ENCODE measurements around the gene PER1. TPM values are rescaled to one million over a fixed set of nuclear protein-coding genes. Genes with fewer than 3 reads are reported as not detected.

Gene PER1
- total and polyA plus RNA-seq, 2 of the 13 experiments (the other 11 are each of a cell fraction or from before 2014, with no cell fraction given), result 2.6 to 3.6 TPM

DNA sequence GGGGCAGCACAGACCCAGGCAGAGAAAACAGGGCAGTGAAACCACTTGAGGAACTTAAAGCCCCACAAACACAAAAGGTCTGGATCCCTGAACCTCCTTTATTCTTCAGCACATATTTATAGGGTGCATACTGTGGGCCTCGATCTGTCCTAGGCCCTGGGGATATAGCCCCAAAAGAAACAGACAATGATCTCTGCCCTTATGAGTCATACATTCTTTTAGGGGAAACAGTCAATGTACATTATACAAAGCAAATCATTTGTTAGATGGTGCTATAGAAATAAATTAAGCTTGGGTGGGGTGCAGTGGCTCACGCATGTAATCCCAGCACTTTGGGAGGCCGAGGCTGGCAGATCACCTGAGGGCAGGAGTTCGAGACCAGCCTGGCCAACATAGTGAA lies 18.3 kb downstream of the PER1 start:
- no peak for TF ChIP-seq RBAK (CRISPR knock-in tag; IDR thresholded peaks at IDR 0.05)
- TF ChIP-seq, protein P1, sequence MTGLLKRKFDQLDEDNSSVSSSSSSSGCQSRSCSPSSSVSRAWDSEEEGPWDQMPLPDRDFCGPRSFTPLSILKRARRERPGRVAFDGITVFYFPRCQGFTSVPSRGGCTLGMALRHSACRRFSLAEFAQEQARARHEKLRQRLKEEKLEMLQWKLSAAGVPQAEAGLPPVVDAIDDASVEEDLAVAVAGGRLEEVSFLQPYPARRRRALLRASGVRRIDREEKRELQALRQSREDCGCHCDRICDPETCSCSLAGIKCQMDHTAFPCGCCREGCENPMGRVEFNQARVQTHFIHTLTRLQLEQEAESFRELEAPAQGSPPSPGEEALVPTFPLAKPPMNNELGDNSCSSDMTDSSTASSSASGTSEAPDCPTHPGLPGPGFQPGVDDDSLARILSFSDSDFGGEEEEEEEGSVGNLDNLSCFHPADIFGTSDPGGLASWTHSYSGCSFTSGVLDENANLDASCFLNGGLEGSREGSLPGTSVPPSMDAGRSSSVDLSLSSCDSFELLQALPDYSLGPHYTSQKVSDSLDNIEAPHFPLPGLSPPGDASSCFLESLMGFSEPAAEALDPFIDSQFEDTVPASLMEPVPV (CRISPR knock-in tag; IDR thresholded peaks at IDR 0.05), result 0 out of 2 replicates have a peak, but pooled peaks have one; percentile 28
- peak; percentile 65 for TF ChIP-seq FOSL2 (CRISPR knock-in tag; IDR thresholded peaks at IDR 0.05)
- no peak for TF ChIP-seq ZFP36L1 (CRISPR knock-in tag; IDR thresholded peaks at IDR 0.05)
- peak; percentile 14; the same call in 1 of the 2 replicates for TF ChIP-seq ZMYM3 (CRISPR knock-in tag; IDR thresholded peaks at IDR 0.05)
- Histone ChIP-seq H3K79me2 (ENCODE audit: insufficient read depth, low read length) (no peaks in the 10 kb centered on the region), H3K4me1 (ENCODE audit: insufficient read depth, low read length) (peaks cover 37% of the 10 kb centered on the region), H3K27ac (ENCODE audit: extremely low read length, insufficient read depth, low read length) (no peak overlapping the region), H3K27me3 (ENCODE audit: control insufficient read depth in 1 of 2, insufficient read depth in 2 of 2, low read length in 2 of 2) (peaks cover 0 to 8% of the 10 kb centered on the region in 2 experiments; a peak in 1 of 5 replicates), H3K9me3 (ENCODE audit: low read length) (no peaks in the 10 kb centered on the region), H2AFZ (ENCODE audit: low read length) (no peak overlapping the region), H3K4me3 (replicated peaks in 1 of 3; ENCODE audit: insufficient read depth in 1 of 3, low read depth in 2 of 3, low read length in 3 of 3) (peak overlapping the region in 2 of 3 experiments; percentile 6 to 46; a peak in 1 of 6 replicates), H3K9ac (ENCODE audit: insufficient read depth, low read depth, low read length) (no peak overlapping the region), H4K20me1 (ENCODE audit: insufficient read depth, low read length) (no peaks in the 10 kb centered on the region), H3K4me2 (ENCODE audit: low read depth, low read length) (peak overlapping the region; percentile 58), H3K36me3 (replicated peaks in 1 of 2; ENCODE audit: control insufficient read depth in 1 of 2, insufficient read depth in 2 of 2, low read length in 2 of 2) (no peaks in the 10 kb centered on the region)
- in situ Hi-C loops (cut with HindIII; ENCODE audit: extremely low pct_ligation_motif_present, low pct_unique_long_range_greater_than_20kb), result no loop called here
- intact Hi-C loops (cut with micrococcal nuclease; ENCODE audit: unreplicated experiment), result no loop called here
- WGBS (ENCODE audit: low lambda C conversion rate), result 5% methylated on average over 4 of the region's 4 CpGs
- no TSS peak for BruUV-seq (replicated peaks)
- POLR2A ChIA-PET, result interaction anchor here (0.9 to 1.9 kb wide), 3 partner anchors 15 to 89 kb away, joined by 3 to 14 read pairs (median 3); no protein-coding TSS in a partner anchor
- CTCF ChIA-PET (ENCODE audit: low intra/inter-chr PET ratio, low total read pairs), result no interaction called here
- DNase-seq (ENCODE audit: low spot score), result no peak
- FAIRE-seq, result no peak
- no peak for ATAC-seq

DNA sequence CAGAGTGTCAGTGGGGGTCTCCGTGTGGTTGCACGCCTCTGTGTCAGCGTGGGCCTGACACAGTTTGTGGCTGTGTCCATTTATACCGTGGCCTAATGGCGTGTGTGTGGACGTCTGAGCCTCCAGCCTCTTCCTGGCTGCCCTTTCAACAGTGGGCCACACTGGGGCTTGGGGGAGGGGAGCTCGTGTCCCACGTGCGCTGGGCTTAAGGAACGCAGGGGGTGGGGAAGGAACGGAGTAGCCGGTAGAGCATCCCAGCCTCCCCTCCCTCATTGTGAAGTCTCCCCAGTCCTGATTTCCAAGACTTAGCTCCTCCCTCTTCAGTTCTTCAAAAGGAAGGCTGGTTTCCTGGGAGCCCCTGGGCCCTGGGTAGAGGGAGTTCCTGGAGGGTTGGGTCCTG lies 18.8 kb downstream of the PER1 start:
- DNase-seq (ENCODE audit: low spot score), result no peak
- Histone ChIP-seq H2AFZ (ENCODE audit: low read length) (no peak overlapping the region), H3K9ac (ENCODE audit: insufficient read depth, low read depth, low read length) (peak overlapping the region; percentile 24; the same call in 1 of the 2 replicates), H3K4me3 (replicated peaks in 1 of 3; ENCODE audit: insufficient read depth in 1 of 3, low read depth in 2 of 3, low read length in 3 of 3) (peak overlapping the region; percentile 3 to 46 (median 6); a peak in 4 of 6 replicates), H3K9me3 (ENCODE audit: low read length) (no peaks in the 10 kb centered on the region), H4K20me1 (ENCODE audit: insufficient read depth, low read length) (no peaks in the 10 kb centered on the region), H3K27ac (ENCODE audit: extremely low read length, insufficient read depth, low read length) (no peak overlapping the region), H3K79me2 (ENCODE audit: insufficient read depth, low read length) (no peaks in the 10 kb centered on the region), H3K4me2 (ENCODE audit: low read depth, low read length) (peak overlapping the region; percentile 58), H3K4me1 (ENCODE audit: insufficient read depth, low read length) (peaks cover 37% of the 10 kb centered on the region), H3K27me3 (ENCODE audit: control insufficient read depth in 1 of 2, insufficient read depth in 2 of 2, low read length in 2 of 2) (peaks cover 0 to 11% of the 10 kb centered on the region in 2 experiments; a peak in 1 of 5 replicates), H3K36me3 (replicated peaks in 1 of 2; ENCODE audit: control insufficient read depth in 1 of 2, insufficient read depth in 2 of 2, low read length in 2 of 2) (no peaks in the 10 kb centered on the region)
- no peak for FAIRE-seq
- ATAC-seq, result peak; percentile 39
- POLR2A ChIA-PET, result interaction anchor here (0.9 to 1.9 kb wide), 2 partner anchors 40 to 90 kb away, joined by 3 to 14 read pairs; no protein-coding TSS in a partner anchor
- in situ Hi-C loops (cut with HindIII; ENCODE audit: extremely low pct_ligation_motif_present, low pct_unique_long_range_greater_than_20kb) (no loop called here), intact Hi-C loops (cut with micrococcal nuclease; ENCODE audit: unreplicated experiment) (no loop called here)
- CTCF ChIA-PET (ENCODE audit: low intra/inter-chr PET ratio, low total read pairs), result no interaction called here
- no TSS peak for BruUV-seq (replicated peaks)
- WGBS (ENCODE audit: low lambda C conversion rate), result 46% methylated on average over 8 of the region's 12 CpGs
- TF ChIP-seq ZFX (CRISPR knock-in tag; IDR thresholded peaks at IDR 0.05; ENCODE audit: low read depth) (peak; percentile 46), NFIC (IDR thresholded peaks at IDR 0.05; ENCODE audit: low read length) (no peak)
- TF ChIP-seq, protein P2, sequence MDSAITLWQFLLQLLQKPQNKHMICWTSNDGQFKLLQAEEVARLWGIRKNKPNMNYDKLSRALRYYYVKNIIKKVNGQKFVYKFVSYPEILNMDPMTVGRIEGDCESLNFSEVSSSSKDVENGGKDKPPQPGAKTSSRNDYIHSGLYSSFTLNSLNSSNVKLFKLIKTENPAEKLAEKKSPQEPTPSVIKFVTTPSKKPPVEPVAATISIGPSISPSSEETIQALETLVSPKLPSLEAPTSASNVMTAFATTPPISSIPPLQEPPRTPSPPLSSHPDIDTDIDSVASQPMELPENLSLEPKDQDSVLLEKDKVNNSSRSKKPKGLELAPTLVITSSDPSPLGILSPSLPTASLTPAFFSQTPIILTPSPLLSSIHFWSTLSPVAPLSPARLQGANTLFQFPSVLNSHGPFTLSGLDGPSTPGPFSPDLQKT (CRISPR knock-in tag; IDR thresholded peaks at IDR 0.05; ENCODE audit: borderline replicate concordance), result no peak
- TF ChIP-seq, protein P3, sequence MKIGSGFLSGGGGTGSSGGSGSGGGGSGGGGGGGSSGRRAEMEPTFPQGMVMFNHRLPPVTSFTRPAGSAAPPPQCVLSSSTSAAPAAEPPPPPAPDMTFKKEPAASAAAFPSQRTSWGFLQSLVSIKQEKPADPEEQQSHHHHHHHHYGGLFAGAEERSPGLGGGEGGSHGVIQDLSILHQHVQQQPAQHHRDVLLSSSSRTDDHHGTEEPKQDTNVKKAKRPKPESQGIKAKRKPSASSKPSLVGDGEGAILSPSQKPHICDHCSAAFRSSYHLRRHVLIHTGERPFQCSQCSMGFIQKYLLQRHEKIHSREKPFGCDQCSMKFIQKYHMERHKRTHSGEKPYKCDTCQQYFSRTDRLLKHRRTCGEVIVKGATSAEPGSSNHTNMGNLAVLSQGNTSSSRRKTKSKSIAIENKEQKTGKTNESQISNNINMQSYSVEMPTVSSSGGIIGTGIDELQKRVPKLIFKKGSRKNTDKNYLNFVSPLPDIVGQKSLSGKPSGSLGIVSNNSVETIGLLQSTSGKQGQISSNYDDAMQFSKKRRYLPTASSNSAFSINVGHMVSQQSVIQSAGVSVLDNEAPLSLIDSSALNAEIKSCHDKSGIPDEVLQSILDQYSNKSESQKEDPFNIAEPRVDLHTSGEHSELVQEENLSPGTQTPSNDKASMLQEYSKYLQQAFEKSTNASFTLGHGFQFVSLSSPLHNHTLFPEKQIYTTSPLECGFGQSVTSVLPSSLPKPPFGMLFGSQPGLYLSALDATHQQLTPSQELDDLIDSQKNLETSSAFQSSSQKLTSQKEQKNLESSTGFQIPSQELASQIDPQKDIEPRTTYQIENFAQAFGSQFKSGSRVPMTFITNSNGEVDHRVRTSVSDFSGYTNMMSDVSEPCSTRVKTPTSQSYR (CRISPR knock-in tag; IDR thresholded peaks at IDR 0.05; ENCODE audit: borderline replicate concordance), result peak; percentile 59; the same call in 1 of the 2 replicates

All from HepG2 (cell line).